Neutrophil (primary cell): ENCODE data around the gene TICAM1.
A peak's percentile ranks its signal among the peaks of the same experiment; 100 is the strongest.

ENCODE experiments used
- H3K27ac ChIP-seq: fragments of 200-600 bp; sonication (generic); 2 replicates; pipeline ENCODE4 v1.5.1; 2016; ENCODE audit warnings: mild to moderate bottlenecking, moderate library complexity
- H3K27me3 ChIP-seq: fragments of 200-600 bp; sonication (generic); 2 replicates; pipeline ENCODE4 v1.6.0; 2016; ENCODE audit warnings: mild to moderate bottlenecking
- H3K36me3 ChIP-seq: fragments of 200-600 bp; sonication (generic); 2 replicates; pipeline ENCODE4 v1.5.1; 2017
- H3K4me1 ChIP-seq, 2 experiments: fragments of 200-600 bp in 1 of 2; sonication (generic) in 1 of 2; 1 replicate in 1 of 2; 2 replicates in 1 of 2; pipeline versions ENCODE4 v1.5.1 to v1.6.1; 2013 to 2016; ENCODE audit warnings: low read depth in 1 of 2, low read length in 1 of 2, mild to moderate bottlenecking in 1 of 2, moderate library complexity in 1 of 2; ENCODE audit not compliant: control insufficient read depth in 1 of 2, insufficient read depth in 1 of 2
- H3K4me3 ChIP-seq, 2 experiments: fragments of 200-600 bp in 1 of 2; sonication (generic) in 1 of 2; 1 replicate in 1 of 2; 2 replicates in 1 of 2; pipeline ENCODE4 v1.5.1; 2013 to 2016; ENCODE audit warnings: low read depth in 1 of 2, low read length in 1 of 2, mild to moderate bottlenecking in 1 of 2, moderate library complexity in 1 of 2
- H3K9me3 ChIP-seq: fragments of 200-600 bp; sonication (generic); 2 replicates; pipeline ENCODE4 v1.5.1; 2016
- TF ChIP-seq, protein P1 (sequence below): fragments of 200-600 bp; sonication (generic); IDR thresholded peaks from 2 replicates; pipeline ENCODE4 v1.5.1; 2016; ENCODE audit warnings: antibody characterized with exemption

The TICAM1 gene

DNA sequence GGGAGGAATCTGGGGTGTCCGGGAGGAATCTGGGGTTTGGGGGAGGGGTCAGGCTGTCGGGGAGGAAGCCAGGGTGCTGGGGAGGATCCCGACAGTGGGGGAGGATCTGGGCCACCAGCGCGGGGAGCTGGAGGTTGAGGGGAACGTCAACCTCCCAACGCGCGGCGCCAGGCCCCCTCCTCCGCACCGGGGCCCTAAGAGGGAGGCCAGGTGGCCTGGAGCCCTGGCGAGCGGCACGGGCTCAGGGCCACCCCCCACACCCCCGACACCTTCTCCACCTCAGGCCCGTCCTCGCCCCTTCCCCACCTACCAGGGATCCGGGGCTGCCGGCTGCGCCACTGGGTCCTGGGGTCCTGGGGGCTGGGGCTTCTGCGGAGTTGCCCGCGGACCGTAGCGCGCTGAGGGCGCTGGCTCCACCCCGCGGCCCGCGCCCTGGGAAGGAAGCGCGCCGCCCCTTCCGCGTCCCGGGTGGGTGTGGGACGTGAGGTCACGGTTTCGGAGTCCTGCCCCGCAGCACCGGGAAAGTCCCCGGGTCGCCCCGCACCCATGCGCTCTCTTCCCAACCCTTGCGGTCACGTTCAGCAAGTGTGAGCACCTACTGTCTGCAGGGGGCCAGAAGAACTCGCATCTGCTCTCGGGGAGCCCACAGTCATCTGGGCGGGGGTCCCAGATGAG is at the start of gene TICAM1:
Gene TICAM1 (minus strand): TSS at position 409 of the 675 bp plus-strand sequence. CDS start 13,335 bp downstream, outside the sequence.
- Histone ChIP-seq H3K9me3 (no peaks in the 10 kb centered on the region), H3K27me3 (no peaks in the 10 kb centered on the region), H3K4me3 (peak within 1 kb of the TSS; percentile 80 to 89), H3K27ac (peak within 1 kb of the TSS; percentile 84), H3K36me3 (peaks cover 2% of the 10 kb centered on the region), H3K4me1 (peaks cover 15 to 19% of the 10 kb centered on the region in 2 experiments)
- TF ChIP-seq, protein P1, sequence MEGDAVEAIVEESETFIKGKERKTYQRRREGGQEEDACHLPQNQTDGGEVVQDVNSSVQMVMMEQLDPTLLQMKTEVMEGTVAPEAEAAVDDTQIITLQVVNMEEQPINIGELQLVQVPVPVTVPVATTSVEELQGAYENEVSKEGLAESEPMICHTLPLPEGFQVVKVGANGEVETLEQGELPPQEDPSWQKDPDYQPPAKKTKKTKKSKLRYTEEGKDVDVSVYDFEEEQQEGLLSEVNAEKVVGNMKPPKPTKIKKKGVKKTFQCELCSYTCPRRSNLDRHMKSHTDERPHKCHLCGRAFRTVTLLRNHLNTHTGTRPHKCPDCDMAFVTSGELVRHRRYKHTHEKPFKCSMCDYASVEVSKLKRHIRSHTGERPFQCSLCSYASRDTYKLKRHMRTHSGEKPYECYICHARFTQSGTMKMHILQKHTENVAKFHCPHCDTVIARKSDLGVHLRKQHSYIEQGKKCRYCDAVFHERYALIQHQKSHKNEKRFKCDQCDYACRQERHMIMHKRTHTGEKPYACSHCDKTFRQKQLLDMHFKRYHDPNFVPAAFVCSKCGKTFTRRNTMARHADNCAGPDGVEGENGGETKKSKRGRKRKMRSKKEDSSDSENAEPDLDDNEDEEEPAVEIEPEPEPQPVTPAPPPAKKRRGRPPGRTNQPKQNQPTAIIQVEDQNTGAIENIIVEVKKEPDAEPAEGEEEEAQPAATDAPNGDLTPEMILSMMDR, result peak; percentile 26

DNA sequence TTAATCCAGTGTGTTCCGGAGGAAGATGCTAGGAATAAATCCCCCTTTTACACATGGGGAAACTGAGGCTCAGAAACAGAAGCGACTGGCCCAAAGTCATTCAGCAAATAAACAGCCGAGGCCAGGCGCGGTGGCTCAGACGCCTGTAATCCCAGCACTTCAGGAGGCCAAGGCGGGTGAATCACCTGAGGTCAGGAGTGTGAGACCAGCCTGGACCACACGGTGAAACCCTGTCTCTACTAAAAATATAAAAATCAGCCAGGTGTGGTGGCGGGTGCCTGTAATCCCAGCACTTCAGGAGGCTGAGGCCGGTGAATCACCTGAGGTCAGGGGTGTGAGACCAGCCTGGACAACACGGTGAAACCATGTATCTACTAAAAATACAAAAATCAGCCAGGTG is 47.5 kb upstream of the TICAM1 start:
- peaks cover 13% of the 10 kb centered on the region for H3K27me3 ChIP-seq
- H3K9me3 ChIP-seq, result no peaks in the 10 kb centered on the region
- H3K36me3 ChIP-seq, result no peaks in the 10 kb centered on the region
- TF ChIP-seq, protein P1, result no peak
- H3K27ac ChIP-seq, result no peak overlapping the region
- H3K4me1 ChIP-seq, result peaks cover 15 to 19% of the 10 kb centered on the region in 2 experiments
- no peak overlapping the region for H3K4me3 ChIP-seq

DNA sequence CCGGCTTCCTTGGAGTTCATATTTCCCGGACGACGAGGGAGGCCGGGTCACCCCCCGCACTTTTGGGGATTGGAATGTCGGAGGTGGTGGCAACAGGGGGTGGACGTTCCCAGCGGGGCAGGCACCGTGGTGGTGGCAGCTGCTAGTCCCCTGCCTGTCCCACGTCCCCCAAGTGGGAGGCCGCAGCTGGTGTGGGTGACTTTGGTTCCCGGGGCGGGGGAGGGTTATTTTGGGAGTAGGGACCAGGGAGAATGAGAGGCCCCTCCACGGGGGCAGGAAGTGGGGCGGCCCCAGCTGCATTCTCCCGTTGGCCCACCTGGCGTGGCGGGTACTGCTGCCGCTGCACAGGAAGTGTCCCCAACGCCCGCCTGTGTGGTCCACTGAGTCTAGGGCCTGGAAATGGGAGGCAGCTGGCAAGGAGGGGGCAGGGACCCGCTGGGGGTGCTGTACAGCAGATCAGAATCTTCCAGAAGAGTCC is 47.0 kb upstream of the TICAM1 start:
- Histone ChIP-seq H3K27ac (no peak overlapping the region), H3K4me1 (peaks cover 15 to 19% of the 10 kb centered on the region in 2 experiments), H3K4me3 (no peak overlapping the region), H3K27me3 (peaks cover 13% of the 10 kb centered on the region), H3K36me3 (no peaks in the 10 kb centered on the region), H3K9me3 (no peaks in the 10 kb centered on the region)
- TF ChIP-seq, protein P1, result no peak

DNA sequence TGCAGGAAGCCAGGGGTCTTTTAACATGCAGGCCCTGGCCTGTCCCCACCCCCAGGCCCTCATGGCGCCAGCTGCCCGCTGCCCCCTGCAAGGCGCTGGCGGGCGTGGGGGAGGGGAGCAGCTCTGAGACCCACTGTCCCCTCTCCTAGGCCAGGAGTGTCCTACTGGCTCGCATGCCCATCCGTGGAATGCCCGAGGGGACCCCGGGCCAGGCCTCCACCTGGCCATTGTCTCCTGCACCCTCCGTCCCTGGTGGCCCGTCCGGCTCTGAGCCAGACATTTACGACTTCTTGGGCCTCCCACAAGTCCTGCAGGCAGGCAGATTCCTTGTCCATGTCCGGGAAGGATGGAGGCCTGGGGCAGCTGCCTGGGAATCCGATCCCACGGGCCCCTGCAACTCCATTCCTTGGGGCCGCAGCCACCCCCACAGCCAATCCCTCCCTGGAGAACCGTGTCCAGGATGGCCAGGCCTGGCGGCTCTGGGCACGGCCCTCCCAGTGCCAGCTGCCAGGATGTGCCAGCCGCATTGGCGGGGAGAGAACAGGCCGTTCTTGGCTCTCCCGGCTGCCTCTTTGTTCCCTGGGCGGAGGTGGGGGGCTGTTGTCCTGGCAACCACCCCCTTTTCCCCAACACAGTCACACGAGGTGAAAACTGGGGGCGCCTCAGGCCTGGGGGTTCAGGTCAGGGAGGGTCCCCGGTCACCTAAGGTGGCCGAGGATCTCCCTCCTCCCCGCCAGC is 46.4 kb upstream of the TICAM1 start:
- no peak overlapping the region for H3K27ac ChIP-seq
- no peaks in the 10 kb centered on the region for H3K36me3 ChIP-seq
- peaks cover 15 to 19% of the 10 kb centered on the region in 2 experiments for H3K4me1 ChIP-seq
- H3K27me3 ChIP-seq, result peaks cover 13% of the 10 kb centered on the region
- H3K9me3 ChIP-seq, result no peaks in the 10 kb centered on the region
- TF ChIP-seq, protein P1, result no peak
- no peak overlapping the region for H3K4me3 ChIP-seq

DNA sequence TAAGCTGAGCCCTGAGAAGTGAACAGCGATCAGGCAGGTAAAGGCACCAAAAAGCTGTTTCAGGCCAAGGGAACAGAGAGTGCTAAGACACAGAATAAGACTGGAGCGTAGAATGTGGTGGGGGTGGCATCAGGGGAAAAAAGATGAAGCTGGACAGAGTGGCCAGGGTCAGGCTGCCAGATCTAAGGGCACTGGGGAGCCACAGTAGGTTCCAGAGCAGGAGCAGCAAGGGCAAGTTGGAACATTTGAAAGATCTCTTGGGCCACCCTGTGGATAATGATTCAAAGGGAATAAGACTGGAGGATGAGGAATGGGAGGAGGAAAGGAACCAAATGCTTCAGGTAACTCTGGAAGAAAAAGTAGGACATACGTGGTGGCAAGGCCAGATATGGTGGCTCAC is 42.4 kb upstream of the TICAM1 start:
- TF ChIP-seq, protein P1, result no peak
- Histone ChIP-seq H3K36me3 (no peaks in the 10 kb centered on the region), H3K4me3 (no peak overlapping the region), H3K9me3 (no peaks in the 10 kb centered on the region), H3K27me3 (peaks cover 13% of the 10 kb centered on the region), H3K27ac (no peak overlapping the region), H3K4me1 (peaks cover 19 to 21% of the 10 kb centered on the region in 2 experiments)
